H9 (cell line): ENCODE measurements around the gene DPYD. TPM values are rescaled to one million over a fixed set of nuclear protein-coding genes. Genes with fewer than 3 reads are reported as not detected.

ENCODE experiments used
- DNase-seq: peaks from one replicate; pipeline ENCODE4 v3.0.0-alpha.2; 2017
- H2AFZ ChIP-seq: one replicate; pipeline ENCODE4 v1.6.1; 2013; ENCODE audit warnings: mild to moderate bottlenecking, low read length, control low read depth, moderate library complexity
- H2AK5ac ChIP-seq: 2 replicates; pipeline ENCODE4 v1.6.1; 2013; ENCODE audit warnings: low read length, control low read depth, mixed read lengths; ENCODE audit not compliant: insufficient read length
- H2BK120ac ChIP-seq: one replicate; pipeline ENCODE4 v1.6.1; 2013; ENCODE audit warnings: low read depth, mild to moderate bottlenecking, low read length, control low read depth, inconsistent platforms; ENCODE audit not compliant: poor library complexity, severe bottlenecking
- H2BK12ac ChIP-seq: 2 replicates; pipeline ENCODE4 v1.6.1; 2013; ENCODE audit warnings: low read length, control low read depth, mixed read lengths, low read depth; ENCODE audit not compliant: insufficient read length
- H2BK15ac ChIP-seq: 2 replicates; pipeline ENCODE4 v1.6.1; 2013; ENCODE audit warnings: low read depth, low read length, control low read depth
- H2BK20ac ChIP-seq: one replicate; pipeline ENCODE4 v1.6.1; 2013; ENCODE audit warnings: low read depth, mild to moderate bottlenecking, low read length, control low read depth, inconsistent platforms; ENCODE audit not compliant: poor library complexity, severe bottlenecking
- H2BK5ac ChIP-seq: 2 replicates; pipeline ENCODE4 v1.6.1; 2013; ENCODE audit warnings: low read length, control low read depth, mixed read lengths; ENCODE audit not compliant: insufficient read length
- H3K14ac ChIP-seq: 2 replicates; pipeline ENCODE4 v1.6.1; 2013; ENCODE audit warnings: low read length, control low read depth; ENCODE audit not compliant: insufficient read depth
- H3K18ac ChIP-seq: 2 replicates; pipeline ENCODE4 v1.6.1; 2013; ENCODE audit warnings: low read depth, mild to moderate bottlenecking, mixed read lengths, low read length, control low read depth; ENCODE audit not compliant: insufficient read length
- H3K23ac ChIP-seq: 2 replicates; pipeline ENCODE4 v1.6.1; 2013; ENCODE audit warnings: low read length, control low read depth, mixed read lengths, low read depth; ENCODE audit not compliant: insufficient read length
- H3K23me2 ChIP-seq: 2 replicates; pipeline ENCODE4 v1.6.1; 2013; ENCODE audit warnings: low read depth, mild to moderate bottlenecking, mixed read lengths, low read length, control low read depth; ENCODE audit not compliant: insufficient read length, poor library complexity, severe bottlenecking
- H3K27ac ChIP-seq: 2 replicates; pipeline ENCODE4 v1.5.1; 2013; ENCODE audit warnings: low read length, control low read depth, mixed read lengths, low read depth; ENCODE audit not compliant: insufficient read length
- H3K27me3 ChIP-seq: 2 replicates; pipeline ENCODE4 v1.6.1; 2013; ENCODE audit warnings: low read length, control low read depth, inconsistent platforms; ENCODE audit not compliant: insufficient read depth
- H3K4ac ChIP-seq: 2 replicates; pipeline ENCODE4 v1.6.1; 2013; ENCODE audit warnings: low read depth, mild to moderate bottlenecking, control low read depth, inconsistent platforms, low read length, moderate library complexity
- H3K4me1 ChIP-seq: 2 replicates; pipeline ENCODE4 v1.6.1; 2013; ENCODE audit warnings: low read length, control low read depth, inconsistent platforms; ENCODE audit not compliant: insufficient read depth
- H3K4me2 ChIP-seq: 2 replicates; pipeline ENCODE4 v1.6.1; 2013; ENCODE audit warnings: low read length, control low read depth, mixed read lengths; ENCODE audit not compliant: insufficient read length, insufficient read depth
- H3K56ac ChIP-seq: 2 replicates; pipeline ENCODE4 v1.6.1; 2013; ENCODE audit warnings: low read depth, mild to moderate bottlenecking, mixed read lengths, low read length, control low read depth; ENCODE audit not compliant: insufficient read length
- H3K79me1 ChIP-seq: 2 replicates; pipeline ENCODE4 v1.6.1; 2013; ENCODE audit warnings: low read depth, mild to moderate bottlenecking, moderate library complexity, low read length, control low read depth, inconsistent platforms; ENCODE audit not compliant: insufficient read depth, poor library complexity, severe bottlenecking
- H3K79me2 ChIP-seq: 2 replicates; pipeline ENCODE4 v1.6.1; 2013; ENCODE audit warnings: low read length, control low read depth, inconsistent platforms; ENCODE audit not compliant: insufficient read depth
- H3K9ac ChIP-seq: 2 replicates; pipeline ENCODE4 v1.6.1; 2013; ENCODE audit warnings: low read length, control low read depth, mixed read lengths; ENCODE audit not compliant: insufficient read length; ENCODE audit errors: extremely low read depth
- H3K9me3 ChIP-seq: one replicate; pipeline ENCODE4 v1.6.1; 2013; ENCODE audit warnings: low read depth, low read length, inconsistent platforms; ENCODE audit not compliant: control insufficient read depth
- H3T11ph ChIP-seq: one replicate; pipeline ENCODE4 v1.6.1; 2013; ENCODE audit warnings: mild to moderate bottlenecking, low read length, control low read depth, inconsistent platforms
- H4K20me1 ChIP-seq: one replicate; pipeline ENCODE4 v1.6.1; 2013; ENCODE audit not compliant: control insufficient read depth, insufficient read length, insufficient read depth
- H4K5ac ChIP-seq: 2 replicates; pipeline ENCODE4 v1.6.1; 2013; ENCODE audit warnings: low read depth, mild to moderate bottlenecking, mixed read lengths, low read length, control low read depth; ENCODE audit not compliant: insufficient read length
- H4K8ac ChIP-seq: replicated peaks from 2 replicates; pipeline ENCODE4 v1.6.1; 2013; ENCODE audit warnings: low read length, control low read depth, mixed read lengths, low read depth; ENCODE audit not compliant: insufficient read length
- H4K91ac ChIP-seq: 2 replicates; pipeline ENCODE4 v1.6.1; 2013; ENCODE audit warnings: low read depth, mild to moderate bottlenecking, moderate library complexity, mixed read lengths, low read length, control low read depth; ENCODE audit not compliant: insufficient read length
- H3K27ac Mint-ChIP-seq, 3 experiments: 2 replicates in 2 of 3; 3 replicates in 1 of 3; pipeline ENCODE4 v1.8.0; 2020 to 2021; ENCODE audit warnings: mixed read lengths in 3 of 3, mild to moderate bottlenecking in 1 of 3, moderate library complexity in 1 of 3
- H3K27me3 Mint-ChIP-seq: 2 replicates; pipeline ENCODE4 v1.8.0; 2021; ENCODE audit warnings: low read depth, mild to moderate bottlenecking, moderate library complexity, mixed read lengths
- H3K36me3 Mint-ChIP-seq, 3 experiments: 2 replicates in 2 of 3; 3 replicates in 1 of 3; pipeline ENCODE4 v1.8.0; 2020 to 2021; ENCODE audit warnings: low read depth in 3 of 3, mixed read lengths in 3 of 3; ENCODE audit not compliant: insufficient read depth in 1 of 3
- H3K4me1 Mint-ChIP-seq, 2 experiments: 2 replicates each; pipeline ENCODE4 v1.8.0; 2020; ENCODE audit warnings: mixed read lengths in 2 of 2
- H3K4me3 Mint-ChIP-seq, 2 experiments: 2 replicates in 1 of 2; 3 replicates in 1 of 2; pipeline ENCODE4 v1.8.0; 2020 to 2021; ENCODE audit warnings: mild to moderate bottlenecking in 2 of 2, mixed read lengths in 2 of 2, moderate library complexity in 1 of 2
- H3K9me3 Mint-ChIP-seq, 2 experiments: 2 replicates in 1 of 2; 3 replicates in 1 of 2; pipeline ENCODE4 v1.8.0; 2020; ENCODE audit warnings: mild to moderate bottlenecking in 2 of 2, mixed read lengths in 2 of 2, moderate library complexity in 1 of 2
- WGBS: extraction: QIAGEN DNeasy Blood & Tissue Kit; methylation state at CpG from one replicate; pipeline ENCODE4 v1.1.7; 2013; ENCODE audit warnings: missing lambda C conversion rate, low lambda C conversion rate, mixed read lengths; ENCODE audit not compliant: insufficient read length; ENCODE audit errors: extremely low coverage; 5-methylcytosine and 5-hydroxymethylcytosine counted together
- total RNA-seq: library from RNA; stranded (reverse); gene quantifications from 2 replicates; pipeline ENCODE4 v1.2.1, GENCODE V29; 2021
- TF ChIP-seq, protein P1 (sequence below): fragments of 200-600 bp; sonication (generic); conservative IDR thresholded peaks from 3 replicates; pipeline ENCODE4 v1.8.0; 2021; ENCODE audit warnings: antibody characterized with exemption, mild to moderate bottlenecking

DPYD gene
- total RNA-seq, 1 experiment from 2014 or later, result 0.37 TPM

- no peaks in the 10 kb centered on the region for H3K27me3 ChIP-seq
- H3K79me2 ChIP-seq, result no peaks in the 10 kb centered on the region
- no peak overlapping the region for H2BK12ac ChIP-seq
- H3K4ac ChIP-seq, result no peak overlapping the region
- H3K23ac ChIP-seq, result no peak overlapping the region
- no peaks in the 10 kb centered on the region for H3K36me3 Mint-ChIP-seq
- H3K4me2 ChIP-seq, result no peak overlapping the region
- no peaks in the 10 kb centered on the region for H3K9me3 Mint-ChIP-seq
- no peaks in the 10 kb centered on the region for H4K20me1 ChIP-seq
- no peaks in the 10 kb centered on the region for H3K23me2 ChIP-seq
- H4K8ac ChIP-seq, result no peak overlapping the region
- no peak overlapping the region for H2BK15ac ChIP-seq
- H2BK20ac ChIP-seq, result no peak overlapping the region
- H3K4me1 ChIP-seq, result no peaks in the 10 kb centered on the region
- DNase-seq, result no peak
- H3K27ac Mint-ChIP-seq, result no peak overlapping the region
- H2AFZ ChIP-seq, result no peak overlapping the region
- no peak overlapping the region for H2BK120ac ChIP-seq
- TF ChIP-seq, protein P1, sequence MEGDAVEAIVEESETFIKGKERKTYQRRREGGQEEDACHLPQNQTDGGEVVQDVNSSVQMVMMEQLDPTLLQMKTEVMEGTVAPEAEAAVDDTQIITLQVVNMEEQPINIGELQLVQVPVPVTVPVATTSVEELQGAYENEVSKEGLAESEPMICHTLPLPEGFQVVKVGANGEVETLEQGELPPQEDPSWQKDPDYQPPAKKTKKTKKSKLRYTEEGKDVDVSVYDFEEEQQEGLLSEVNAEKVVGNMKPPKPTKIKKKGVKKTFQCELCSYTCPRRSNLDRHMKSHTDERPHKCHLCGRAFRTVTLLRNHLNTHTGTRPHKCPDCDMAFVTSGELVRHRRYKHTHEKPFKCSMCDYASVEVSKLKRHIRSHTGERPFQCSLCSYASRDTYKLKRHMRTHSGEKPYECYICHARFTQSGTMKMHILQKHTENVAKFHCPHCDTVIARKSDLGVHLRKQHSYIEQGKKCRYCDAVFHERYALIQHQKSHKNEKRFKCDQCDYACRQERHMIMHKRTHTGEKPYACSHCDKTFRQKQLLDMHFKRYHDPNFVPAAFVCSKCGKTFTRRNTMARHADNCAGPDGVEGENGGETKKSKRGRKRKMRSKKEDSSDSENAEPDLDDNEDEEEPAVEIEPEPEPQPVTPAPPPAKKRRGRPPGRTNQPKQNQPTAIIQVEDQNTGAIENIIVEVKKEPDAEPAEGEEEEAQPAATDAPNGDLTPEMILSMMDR, result no peak
- no peak overlapping the region for H4K91ac ChIP-seq
- no peak overlapping the region for H3K4me3 Mint-ChIP-seq
- no peak overlapping the region for H3K56ac ChIP-seq
- no peak overlapping the region for H2AK5ac ChIP-seq
- H3K18ac ChIP-seq, result no peak overlapping the region
- no peak overlapping the region for H2BK5ac ChIP-seq
- H3K27ac ChIP-seq, result no peak overlapping the region
- no peaks in the 10 kb centered on the region for H3K4me1 Mint-ChIP-seq
- no peaks in the 10 kb centered on the region for H3K9me3 ChIP-seq
- no peaks in the 10 kb centered on the region for H3K27me3 Mint-ChIP-seq
- H3K79me1 ChIP-seq, result no peaks in the 10 kb centered on the region
- H3T11ph ChIP-seq, result no peak overlapping the region
- no CpG with 5 or more reads among the region's 3 CpGs for whole genome bisulfite sequencing
- no peak overlapping the region for H3K14ac ChIP-seq
- no peak overlapping the region for H3K9ac ChIP-seq
- H4K5ac ChIP-seq, result no peak overlapping the region
Observed at GRCh38 chr1:97209381-97209957, 711.4 kb downstream of the DPYD start.
